Islet of Langerhans (tissue), 1 donor: ENCODE results near the gene ARHGAP28.

Source experiments
- FAIRE-seq: peaks from one replicate; lab custom pipeline; 2011; peaks lifted over from hg19 to GRCh38; lab: Jason Lieb, UNC

ARHGAP28 gene

GRCh38 chr18:6962571-6963451 is 233.3 kb downstream of the ARHGAP28 start:
- no peak for FAIRE-seq

GRCh38 chr18:6963452-6964097 is 234.1 kb downstream of the ARHGAP28 start:
- FAIRE-seq: no peak
